Smooth muscle cell (in vitro differentiated cells): Measurements from ENCODE around the gene C2. TPM values are rescaled to one million over a fixed set of nuclear protein-coding genes. Genes with fewer than 3 reads are reported as not detected.

Experiments used
- microRNA counts: library from miRNA; unstranded; fragments of <30 nt; microRNA quantifications from one replicate; lab custom pipeline; 2016
- microRNA-seq: library from miRNA; unstranded; fragments of <30 nt; microRNA quantifications from one replicate; pipeline ENCODE4, GENCODE V29; 2016; ENCODE audit warnings: borderline number of aligned reads
- polyA plus RNA-seq: library from polyadenylated mRNA; unstranded; fragments of >200 nt; fragmentation: Nextera tagmentation; extraction: Ambion mirVana; gene quantifications from 2 replicates; pipeline ENCODE4 v1.2.1, GENCODE V29; 2016
- small RNA-seq: library from RNA; depleted of rRNA; stranded (forward); fragments of <200 nt; gene quantifications from one replicate; pipeline ENCODE3, GENCODE V24; 2014
- total RNA-seq: library from RNA; depleted of rRNA; stranded (reverse); fragments of >200 nt; gene quantifications from 2 replicates; pipeline ENCODE4 v1.2.3, GENCODE V29; 2014

C2 gene
- total and polyA plus RNA-seq, 2 experiments from 2014 or later: 0.37 TPM; not detected in 1

MicroRNAs within 50 kb of the gene (microRNA counts, 767-probe panel; counts per million panel counts)
- 183 counts per million for microRNA hsa-miR-1236 (lab: Ali Mortazavi, UCI)

Small RNA genes within 50 kb of the gene (microRNA-seq; reads per million reads assigned to microRNA genes)
- gene MIR1236: 1.8 reads per million

Small RNA genes within 50 kb of the gene (small RNA-seq; reads per million reads assigned to genes)
- not detected for gene AL645922.1

Other genes starting within 250 kb of the C2 start
Only the 30 nearest of the 34 such genes appear.
- 24.9 and 32.8 TPM in 2 replicates for gene ABHD16A, start 224.4 kb upstream of the C2 start, total RNA-seq
- gene ABHD16A, start 224.4 kb upstream of the C2 start, polyA plus RNA-seq: 39.9 and 40.5 TPM in 2 replicates
- gene LY6G6F, start 220.9 kb upstream of the C2 start, total RNA-seq: not detected in 2 replicates
- gene LY6G6F, start 220.9 kb upstream of the C2 start, polyA plus RNA-seq: not detected in 2 replicates
- not detected in 2 replicates for gene LY6G6D, start 212.4 kb upstream of the C2 start, total RNA-seq
- not detected in 2 replicates for gene LY6G6D, start 212.4 kb upstream of the C2 start, polyA plus RNA-seq
- gene LY6G6C, start 206.0 kb upstream of the C2 start, total RNA-seq: 3.8 and 5.2 TPM in 2 replicates
- gene LY6G6C, start 206.0 kb upstream of the C2 start, polyA plus RNA-seq: 3.9 and 7.2 TPM in 2 replicates
- 0.09 TPM in 1 of 2 replicates, not detected in the other for gene MPIG6B, start 204.3 kb upstream of the C2 start, total RNA-seq
- 1.1 TPM in 1 of 2 replicates, not detected in the other for gene MPIG6B, start 204.3 kb upstream of the C2 start, polyA plus RNA-seq
- 62.9 and 104 TPM in 2 replicates for gene DDAH2, start 198.4 kb upstream of the C2 start, total RNA-seq
- 122 and 134 TPM in 2 replicates for gene DDAH2, start 198.4 kb upstream of the C2 start, polyA plus RNA-seq
- 373 and 417 TPM in 2 replicates for gene CLIC1, start 191.2 kb upstream of the C2 start, total RNA-seq
- 610 and 628 TPM in 2 replicates for gene CLIC1, start 191.2 kb upstream of the C2 start, polyA plus RNA-seq
- gene MSH5, start 187.7 kb upstream of the C2 start, total RNA-seq: 10.6 and 15.4 TPM in 2 replicates
- gene MSH5, start 187.7 kb upstream of the C2 start, polyA plus RNA-seq: 4.7 and 10.5 TPM in 2 replicates
- not detected in 2 replicates for gene SAPCD1, start 165.1 kb upstream of the C2 start, total RNA-seq
- gene SAPCD1, start 165.1 kb upstream of the C2 start, polyA plus RNA-seq: 1.4 and 1.8 TPM in 2 replicates
- gene VWA7, start 150.4 kb upstream of the C2 start, total RNA-seq: 0.22 and 0.58 TPM in 2 replicates
- 0.08 and 0.28 TPM in 2 replicates for gene VWA7, start 150.4 kb upstream of the C2 start, polyA plus RNA-seq
- gene VARS1, start 132.0 kb upstream of the C2 start, total RNA-seq: 31.9 and 60.8 TPM in 2 replicates
- gene VARS1, start 132.0 kb upstream of the C2 start, polyA plus RNA-seq: 76.9 and 80.8 TPM in 2 replicates
- gene LSM2, start 120.8 kb upstream of the C2 start, total RNA-seq: 62.0 and 91.2 TPM in 2 replicates
- 73.6 and 81.6 TPM in 2 replicates for gene LSM2, start 120.8 kb upstream of the C2 start, polyA plus RNA-seq
- gene HSPA1L, start 112.4 kb upstream of the C2 start, total RNA-seq: 0.63 and 0.94 TPM in 2 replicates
- 0.19 and 1.0 TPM in 2 replicates for gene HSPA1L, start 112.4 kb upstream of the C2 start, polyA plus RNA-seq
- 52.6 and 59.5 TPM in 2 replicates for gene HSPA1A, start 112.2 kb upstream of the C2 start, total RNA-seq
- gene HSPA1A, start 112.2 kb upstream of the C2 start, polyA plus RNA-seq: 61.2 and 71.6 TPM in 2 replicates
- 33.6 and 43.1 TPM in 2 replicates for gene HSPA1B, start 100.0 kb upstream of the C2 start, total RNA-seq
- 30.7 and 36.7 TPM in 2 replicates for gene HSPA1B, start 100.0 kb upstream of the C2 start, polyA plus RNA-seq
- 40.0 and 47.5 TPM in 2 replicates for gene NEU1, start 64.9 kb upstream of the C2 start, total RNA-seq
- 52.1 and 52.7 TPM in 2 replicates for gene NEU1, start 64.9 kb upstream of the C2 start, polyA plus RNA-seq
- gene SLC44A4, start 48.7 kb upstream of the C2 start, total RNA-seq: 0.72 and 0.85 TPM in 2 replicates
- 0.30 and 0.52 TPM in 2 replicates for gene SLC44A4, start 48.7 kb upstream of the C2 start, polyA plus RNA-seq
- gene EHMT2, start 30.0 kb upstream of the C2 start, total RNA-seq: 17.4 and 17.6 TPM in 2 replicates
- 33.9 and 38.9 TPM in 2 replicates for gene EHMT2, start 30.0 kb upstream of the C2 start, polyA plus RNA-seq
- gene ZBTB12, start 25.6 kb upstream of the C2 start, total RNA-seq: 0.04 and 0.54 TPM in 2 replicates
- gene ZBTB12, start 25.6 kb upstream of the C2 start, polyA plus RNA-seq: 0.39 TPM in 1 of 2 replicates, not detected in the other
- gene CFB, start 18.4 kb downstream of the C2 start, total RNA-seq: not detected in 2 replicates
- gene CFB, start 18.4 kb downstream of the C2 start, polyA plus RNA-seq: 2.3 and 4.1 TPM in 2 replicates
- 78.6 and 91.5 TPM in 2 replicates for gene NELFE, start 31.3 kb downstream of the C2 start, total RNA-seq
- 125 and 134 TPM in 2 replicates for gene NELFE, start 31.3 kb downstream of the C2 start, polyA plus RNA-seq
- gene SKIC2, start 31.5 kb downstream of the C2 start, total RNA-seq: 24.6 and 27.6 TPM in 2 replicates
- gene SKIC2, start 31.5 kb downstream of the C2 start, polyA plus RNA-seq: 55.0 and 56.0 TPM in 2 replicates
- 7.8 and 11.0 TPM in 2 replicates for gene DXO, start 44.4 kb downstream of the C2 start, total RNA-seq
- 21.9 and 23.5 TPM in 2 replicates for gene DXO, start 44.4 kb downstream of the C2 start, polyA plus RNA-seq
- gene C4A, start 54.3 kb downstream of the C2 start, total RNA-seq: 2.8 and 4.6 TPM in 2 replicates
- 1.7 and 4.4 TPM in 2 replicates for gene C4A, start 54.3 kb downstream of the C2 start, polyA plus RNA-seq
- 1.7 and 3.8 TPM in 2 replicates for gene C4B, start 87.1 kb downstream of the C2 start, total RNA-seq
- gene C4B, start 87.1 kb downstream of the C2 start, polyA plus RNA-seq: 1.3 and 2.9 TPM in 2 replicates
- gene CYP21A2, start 110.7 kb downstream of the C2 start, total RNA-seq: 0.58 TPM in 1 of 2 replicates, not detected in the other
- gene CYP21A2, start 110.7 kb downstream of the C2 start, polyA plus RNA-seq: 0.38 TPM in 1 of 2 replicates, not detected in the other
- gene TNXB, start 181.6 kb downstream of the C2 start, total RNA-seq: 1.1 and 1.8 TPM in 2 replicates
- gene TNXB, start 181.6 kb downstream of the C2 start, polyA plus RNA-seq: 1.1 and 4.3 TPM in 2 replicates
- 22.2 and 23.0 TPM in 2 replicates for gene ATF6B, start 200.5 kb downstream of the C2 start, total RNA-seq
- gene ATF6B, start 200.5 kb downstream of the C2 start, polyA plus RNA-seq: 22.5 and 39.8 TPM in 2 replicates
- gene FKBPL, start 202.6 kb downstream of the C2 start, total RNA-seq: 5.3 and 6.5 TPM in 2 replicates
- 5.4 and 7.7 TPM in 2 replicates for gene FKBPL, start 202.6 kb downstream of the C2 start, polyA plus RNA-seq
- 0.94 TPM in 1 of 2 replicates, not detected in the other for gene PRRT1, start 224.2 kb downstream of the C2 start, total RNA-seq
- gene PRRT1, start 224.2 kb downstream of the C2 start, polyA plus RNA-seq: 1.4 and 3.3 TPM in 2 replicates